DMS53 treated with DMSO at 0.1 percent for 48 hours (cell line): ENCODE data around the gene BICRA.
A peak's percentile ranks its signal among the peaks of the same experiment; 100 is the strongest.
"Not testable (repeated sequence)": the region's sequence is repeated elsewhere in the genome, so short reads cannot be mapped to it uniquely, and the experiment has no call there.

Source experiments
- DNase-seq: peaks from one replicate; lab custom pipeline; 2025; ENCODE audit not compliant: unreplicated experiment; lab: John Stamatoyannopoulos, UW

BICRA gene

DNA sequence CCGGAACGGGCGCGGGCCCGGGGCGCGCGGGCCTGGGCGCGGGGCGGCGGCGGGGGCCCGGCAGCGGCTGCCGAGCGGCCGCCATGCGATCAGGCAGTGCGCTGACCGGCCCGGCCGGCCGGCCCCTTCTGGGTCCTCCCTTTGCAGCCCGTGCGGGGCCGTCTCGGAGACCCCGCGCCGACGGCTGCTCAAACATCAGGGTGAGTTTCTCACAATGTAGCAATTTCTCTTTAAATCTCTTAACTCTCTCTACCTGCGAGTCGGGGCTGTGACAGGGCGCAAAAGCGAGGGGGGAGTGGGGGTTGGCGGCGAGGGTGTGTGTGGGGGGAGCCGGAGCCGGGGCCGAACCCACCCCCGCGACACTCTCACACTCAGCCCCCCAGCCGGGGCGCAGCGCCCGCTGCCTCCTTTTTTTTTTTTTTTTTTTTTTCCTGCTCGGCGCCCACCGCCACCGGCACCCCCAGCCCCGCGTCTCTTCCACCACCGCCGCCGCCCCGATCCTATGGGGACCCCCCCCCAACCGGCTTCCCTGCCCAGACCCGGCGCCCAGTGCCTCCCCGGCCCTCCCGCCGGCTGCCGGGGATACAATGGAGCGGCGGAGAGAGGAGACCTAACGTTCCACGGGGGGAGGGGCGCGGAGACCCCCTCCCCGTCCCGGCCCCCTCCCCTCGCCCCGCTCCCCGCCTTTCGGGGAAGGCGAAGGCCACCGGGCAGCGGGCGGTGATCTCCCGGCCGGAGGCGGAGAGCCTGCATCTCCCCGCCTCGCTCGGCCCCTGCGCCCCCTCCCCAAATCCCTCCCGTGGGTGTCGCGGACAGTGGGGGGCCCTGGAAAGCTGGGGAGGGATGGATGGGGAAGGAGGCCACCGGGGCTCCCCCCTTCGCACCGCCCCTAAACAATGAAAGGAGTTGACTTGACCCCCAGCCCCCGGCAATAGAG, at the start of gene BICRA:
Gene BICRA (plus strand): TSS at position 166 of the 937 bp plus-strand sequence. CDS start 64,441 bp downstream, outside the sequence.
- DNase-seq = peak; percentile 59

DNA sequence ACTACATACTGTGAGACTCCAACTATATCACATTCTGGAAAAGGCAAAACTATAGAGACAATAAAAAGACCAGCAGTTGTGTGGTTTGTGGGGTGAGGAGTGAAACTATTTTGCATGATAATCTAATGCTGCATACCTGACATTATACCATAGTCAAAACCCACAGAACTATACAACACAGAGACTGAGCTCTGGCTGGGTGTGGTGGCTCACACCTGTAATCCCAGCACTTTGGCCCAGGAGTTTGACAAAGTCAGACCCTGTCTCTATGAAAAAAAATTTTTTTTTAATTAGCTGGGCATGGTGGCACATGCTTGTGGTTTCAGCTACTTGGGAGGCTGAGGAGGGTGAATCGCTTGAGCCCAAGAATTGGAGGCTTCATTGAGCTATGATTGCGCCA, 47.9 kb upstream of the BICRA start:
- no peak for DNase-seq

DNA sequence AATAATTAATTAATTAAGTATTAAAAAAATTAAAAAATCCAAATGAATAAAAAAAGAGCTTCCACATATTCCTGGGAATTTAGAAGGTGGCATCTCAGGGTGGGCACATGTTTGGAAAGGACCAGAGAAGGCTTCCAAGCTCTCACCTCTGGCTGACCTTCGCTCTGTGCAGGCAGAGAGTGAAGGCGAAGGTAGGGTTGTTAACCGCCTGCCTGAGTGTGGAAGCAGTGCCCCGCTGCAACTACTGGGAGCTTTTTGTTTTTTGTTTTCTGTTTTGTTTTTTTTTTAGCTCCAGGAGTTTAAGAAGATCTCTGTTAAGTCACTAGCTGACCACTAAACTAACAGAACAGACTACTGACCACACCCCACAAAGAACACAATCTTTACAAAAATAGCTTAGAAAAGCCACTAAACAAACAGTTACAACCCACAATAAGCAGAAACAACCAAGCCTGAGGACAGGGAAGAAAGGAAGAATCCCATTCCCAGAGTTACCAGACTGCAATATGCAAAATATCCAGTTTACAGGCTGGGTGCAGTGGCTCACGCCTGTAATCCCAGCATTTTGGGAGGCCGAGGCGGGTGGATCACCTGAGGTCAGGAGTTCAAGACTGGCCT, 47.4 kb upstream of the BICRA start:
- DNase-seq = no peak

DNA sequence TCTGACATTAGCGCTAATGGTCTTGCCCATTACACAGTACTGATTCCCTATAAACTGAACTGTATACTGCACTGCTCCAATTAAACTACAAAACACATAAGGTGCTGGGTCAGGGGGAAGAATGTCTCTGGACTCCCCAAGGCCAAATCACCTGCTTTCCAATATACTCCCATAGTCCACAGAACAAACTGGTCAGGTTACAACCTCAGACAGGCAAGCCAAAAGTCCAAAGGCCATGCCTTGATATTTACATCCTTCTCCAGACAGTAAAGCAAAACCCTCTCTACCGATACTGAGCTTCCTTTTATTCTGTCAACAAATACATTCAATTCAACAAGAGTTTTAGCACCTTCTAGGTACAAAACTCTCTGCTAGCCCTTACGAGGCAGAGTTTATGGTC, 44.9 kb upstream of the BICRA start:
- peak; percentile 7 for DNase-seq

DNA sequence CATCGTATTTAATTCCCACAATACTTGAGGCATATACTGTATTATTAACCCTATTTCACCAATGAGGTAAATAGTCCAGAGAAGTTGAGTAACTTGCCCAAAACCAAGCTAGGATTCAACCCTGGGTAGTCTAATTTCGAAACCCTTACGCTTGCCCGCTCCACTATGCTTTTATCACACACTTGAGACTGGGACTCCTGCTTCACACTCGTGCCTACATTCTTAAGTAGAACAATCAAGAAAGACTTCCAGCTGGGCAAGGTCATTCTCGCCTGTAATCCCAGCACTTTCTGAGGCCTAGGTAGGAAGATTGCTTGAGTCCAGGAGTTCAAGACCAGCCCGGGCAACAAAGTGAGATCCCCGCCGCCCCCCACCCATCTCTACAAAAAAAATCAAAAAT, 39.6 kb upstream of the BICRA start:
- no peak for DNase-seq

DNA sequence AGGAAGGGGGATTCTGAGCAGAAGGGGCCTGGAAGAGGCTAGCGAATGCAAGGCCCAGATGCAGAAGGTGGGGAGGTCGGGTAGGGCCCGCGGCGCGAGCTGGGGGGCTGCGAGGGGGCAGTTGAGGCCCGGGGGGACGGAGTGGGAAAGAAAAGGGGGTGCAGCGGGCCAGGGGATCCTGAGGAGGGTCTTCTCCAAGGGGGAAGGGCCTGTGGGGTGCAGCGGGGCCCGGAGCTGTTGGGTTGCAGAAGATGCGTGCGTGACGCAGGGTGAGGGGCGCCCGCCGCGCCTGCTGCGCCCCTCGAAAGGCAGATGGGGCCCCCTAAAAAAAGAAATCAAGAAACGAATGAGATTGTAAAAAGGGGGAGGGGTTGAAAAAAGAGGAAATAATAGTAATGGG, 36.3 kb upstream of the BICRA start:
- no peak for DNase-seq

DNA sequence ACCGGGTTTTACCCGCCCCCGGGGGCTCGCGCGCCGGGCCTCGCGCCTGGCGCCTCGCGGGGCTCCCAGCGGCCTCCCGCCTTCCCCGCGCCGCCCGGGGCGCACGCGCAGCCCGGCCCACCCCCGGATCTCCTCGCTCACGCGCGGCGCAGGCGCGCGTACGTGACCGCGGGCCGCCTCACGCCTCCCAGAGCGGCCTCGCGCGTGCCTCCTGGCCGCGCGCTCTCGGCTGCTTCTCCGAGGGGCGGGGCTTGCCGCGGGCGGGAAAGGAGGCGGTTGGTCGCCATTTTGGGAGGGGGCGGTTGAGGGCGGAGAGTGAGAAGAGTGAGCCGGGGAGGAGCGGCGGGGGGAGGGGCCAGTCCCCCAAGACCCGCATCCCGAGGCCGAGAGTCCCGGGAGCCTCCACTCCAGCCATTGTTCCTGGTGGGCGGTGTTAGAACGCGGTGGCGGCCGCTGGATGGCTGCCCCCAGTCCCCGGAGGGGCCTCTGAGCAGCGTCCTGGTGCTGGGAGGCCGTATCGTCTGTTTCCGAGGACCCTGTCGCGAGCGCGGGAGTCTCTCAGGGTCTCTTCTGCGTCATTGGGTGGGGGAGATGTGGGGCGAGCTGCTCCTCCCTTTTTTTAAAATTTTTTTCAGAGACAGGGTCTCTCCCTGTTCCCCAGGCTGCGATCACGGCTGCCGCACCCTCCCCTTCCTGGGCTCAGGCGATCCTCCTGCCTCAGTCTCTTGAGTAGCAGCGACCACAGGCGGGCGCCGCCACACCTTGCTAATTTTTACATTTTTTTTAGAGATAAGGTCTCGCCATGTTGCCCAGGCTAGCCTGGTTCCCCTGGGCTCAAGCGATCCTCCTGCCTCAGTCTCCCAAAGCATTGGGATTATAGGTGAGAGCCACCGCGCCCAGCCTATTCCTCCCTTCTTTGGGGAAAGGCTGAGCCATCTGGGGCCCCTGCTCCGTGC, 35.6 kb upstream of the BICRA start, which contains the start of gene ZNF541:
Gene ZNF541 (minus strand): TSS at position 78 of the 956 bp plus-strand sequence. CDS start 17,292 bp downstream, outside the sequence.
- DNase-seq = no peak

DNA sequence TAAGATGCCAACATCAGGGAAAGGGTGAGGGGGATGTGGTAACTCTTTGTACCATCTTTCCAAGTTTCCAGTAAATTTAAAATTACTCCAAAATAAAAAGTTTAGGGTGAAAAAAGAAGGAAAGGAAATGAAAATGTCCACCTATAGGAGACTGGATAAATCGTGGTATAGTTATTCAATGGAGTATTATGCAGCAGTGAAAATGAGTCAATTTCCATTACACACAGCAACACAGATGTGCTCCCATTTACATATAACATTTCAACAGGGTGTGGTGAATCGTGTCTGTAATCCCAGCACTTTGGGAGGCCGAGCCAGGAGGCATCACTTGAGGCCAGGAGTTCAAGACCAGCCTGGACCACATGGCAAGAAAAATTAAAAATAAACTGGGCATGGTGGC, 28.5 kb upstream of the BICRA start:
- DNase-seq = no peak

DNA sequence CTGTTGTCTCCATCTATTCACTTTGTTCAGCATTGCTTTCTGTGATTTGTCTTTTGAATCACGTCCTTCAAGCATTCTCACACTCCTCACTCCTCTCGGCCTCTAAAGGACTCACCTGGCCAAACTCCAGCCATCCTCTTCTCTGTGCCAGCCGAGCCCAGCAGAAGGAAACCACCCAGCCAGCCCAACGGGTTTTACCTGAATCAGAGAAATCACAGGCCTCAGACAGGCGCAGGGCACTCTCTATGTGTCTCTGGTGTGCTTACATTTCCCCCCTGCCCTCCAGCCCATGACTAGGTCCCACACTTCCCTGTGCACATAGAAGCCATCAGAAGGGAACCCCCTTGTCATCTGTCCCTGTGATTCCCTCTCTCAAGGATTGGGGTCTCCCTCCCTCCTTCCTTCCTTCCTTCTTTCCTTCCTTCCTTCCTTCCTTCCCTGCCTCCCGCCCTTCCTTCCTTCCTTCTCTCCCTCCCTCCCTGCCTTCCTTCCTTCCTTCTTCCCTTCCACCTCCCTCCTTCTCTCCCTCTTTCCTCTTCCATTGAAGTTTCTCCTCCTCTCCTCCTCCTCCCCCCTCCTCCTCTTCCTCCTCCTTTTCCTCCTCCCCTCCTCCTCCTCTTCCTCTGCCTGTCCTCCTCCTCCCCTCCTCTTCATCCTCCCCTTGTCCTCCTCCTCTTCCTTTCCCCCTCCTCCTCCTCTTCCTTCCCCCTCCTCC, 27.2 kb upstream of the BICRA start:
- DNase-seq = peak; percentile 8

DNA sequence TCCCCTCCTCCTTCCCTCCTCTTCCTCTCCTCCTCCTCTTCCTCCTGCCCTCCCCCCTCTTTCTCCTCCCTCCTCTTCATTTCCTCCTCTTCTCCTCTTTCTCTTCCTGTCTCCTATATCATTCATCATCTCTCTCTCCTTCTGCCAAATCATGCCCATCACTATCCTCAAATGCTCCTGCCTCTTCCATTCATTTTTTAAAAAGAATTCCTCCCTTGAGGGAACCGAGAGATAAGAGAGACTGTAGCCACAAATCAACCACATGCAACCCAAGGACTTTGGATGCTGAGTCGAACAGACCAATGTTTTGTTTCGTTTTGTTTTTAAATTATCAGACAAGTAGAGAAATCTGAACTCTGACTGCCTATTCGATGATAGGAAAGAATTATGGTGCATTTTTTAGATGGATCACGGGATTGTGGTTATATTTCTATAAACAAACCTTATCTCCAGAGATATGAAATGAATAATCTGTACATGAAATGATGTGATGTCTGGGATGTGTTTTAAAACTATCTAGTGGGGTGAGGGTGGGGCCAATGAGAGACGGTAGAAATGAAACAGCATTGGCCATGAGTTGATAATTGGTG, 26.5 kb upstream of the BICRA start:
- no peak for DNase-seq

DNA sequence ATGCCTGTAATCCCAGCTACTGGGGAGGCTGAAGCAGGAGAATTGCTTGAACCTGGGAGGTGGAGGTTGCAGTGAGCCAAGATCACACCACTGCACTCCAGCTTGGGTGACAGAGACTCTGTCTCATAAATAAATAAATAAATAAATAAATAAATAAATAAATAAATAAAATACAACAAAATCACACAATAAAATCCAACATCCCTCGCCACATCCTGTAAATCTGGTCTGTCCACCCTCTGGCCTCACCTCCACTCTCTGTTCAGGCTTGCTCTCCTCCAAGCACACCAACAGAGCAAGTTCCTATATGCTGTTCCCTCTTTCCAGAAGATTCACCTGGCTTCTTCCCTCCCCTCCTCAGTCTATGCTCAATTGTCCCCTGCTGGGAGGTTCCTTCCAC, 25.8 kb upstream of the BICRA start:
- not testable (repeated sequence) for DNase-seq

DNA sequence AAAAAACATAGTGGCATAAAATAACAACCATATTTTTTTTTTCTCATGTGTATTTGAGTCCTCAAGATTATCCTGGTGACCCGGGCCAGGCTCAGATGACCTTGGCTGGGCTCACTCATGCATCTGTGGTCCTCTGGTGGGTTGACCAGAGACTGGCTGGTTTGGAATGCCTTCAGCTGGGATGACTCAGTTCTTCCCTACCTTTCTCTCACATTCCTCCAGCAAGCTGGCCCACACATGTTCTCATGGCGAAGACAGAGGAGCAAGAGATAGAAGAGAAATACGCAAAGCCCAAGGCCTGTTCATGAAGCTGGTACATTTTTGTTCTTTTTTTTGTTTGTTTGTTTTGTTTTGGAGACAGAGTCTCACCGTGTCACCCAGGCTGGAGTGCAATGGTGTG, 21.6 kb upstream of the BICRA start:
- DNase-seq = no peak

DNA sequence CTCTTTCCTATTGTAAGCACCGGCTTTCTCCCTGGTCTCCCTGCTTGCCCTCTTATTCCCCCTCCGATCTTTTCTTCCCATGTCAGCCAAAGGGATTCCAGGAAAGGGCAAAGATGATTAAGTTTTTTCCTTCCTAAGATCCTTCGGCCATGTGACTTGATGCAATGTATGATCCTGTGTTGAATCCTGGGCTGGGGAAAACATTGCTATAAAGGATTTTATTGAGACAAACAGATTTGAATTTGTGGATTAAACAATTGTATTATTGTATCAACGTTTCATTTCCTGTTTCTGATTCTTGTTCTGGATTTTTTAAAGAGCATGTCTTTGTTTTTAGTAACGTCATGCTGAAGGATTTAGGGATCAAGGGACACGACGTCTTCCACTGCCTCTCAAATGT, 19.1 kb upstream of the BICRA start:
- no peak for DNase-seq

DNA sequence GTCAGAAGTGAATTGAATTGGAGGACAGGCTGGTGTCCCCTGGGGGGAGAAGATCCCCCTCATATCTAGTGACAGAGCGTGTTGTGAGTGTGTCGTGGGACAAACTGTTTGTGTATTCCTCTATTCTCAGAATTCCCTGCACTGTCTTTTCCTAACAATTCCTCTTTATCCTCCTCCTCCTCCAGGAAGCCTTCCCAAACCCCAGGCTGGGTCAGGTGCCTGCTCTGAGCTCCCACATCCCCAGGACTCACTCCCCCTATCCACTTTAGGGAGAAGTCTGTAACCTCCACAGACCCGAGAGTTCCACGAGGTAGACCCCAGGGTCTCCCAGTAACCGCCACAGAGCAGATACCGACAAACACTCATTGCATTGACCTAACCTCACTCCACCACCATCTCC, 15.1 kb upstream of the BICRA start:
- no peak for DNase-seq

DNA sequence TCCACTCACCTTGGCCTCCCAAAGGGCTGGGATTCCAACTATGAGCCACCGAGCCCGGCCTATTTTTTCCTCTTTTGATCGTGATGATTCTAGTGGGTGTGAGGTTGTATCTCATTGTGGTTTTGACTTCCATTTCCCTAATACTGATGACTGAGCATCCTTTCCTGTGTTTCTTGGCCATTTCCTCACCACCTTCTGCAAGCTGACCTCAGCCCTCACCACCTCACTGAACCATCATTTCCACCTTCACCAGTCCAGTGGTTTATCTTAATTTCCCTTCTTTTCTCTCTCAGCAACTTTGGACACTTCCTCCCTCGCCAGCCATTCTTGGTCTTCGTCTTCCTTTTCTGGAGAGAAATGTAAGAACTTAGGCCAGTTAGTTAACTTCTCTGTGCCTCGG, 13.0 kb upstream of the BICRA start:
- DNase-seq = no peak

DNA sequence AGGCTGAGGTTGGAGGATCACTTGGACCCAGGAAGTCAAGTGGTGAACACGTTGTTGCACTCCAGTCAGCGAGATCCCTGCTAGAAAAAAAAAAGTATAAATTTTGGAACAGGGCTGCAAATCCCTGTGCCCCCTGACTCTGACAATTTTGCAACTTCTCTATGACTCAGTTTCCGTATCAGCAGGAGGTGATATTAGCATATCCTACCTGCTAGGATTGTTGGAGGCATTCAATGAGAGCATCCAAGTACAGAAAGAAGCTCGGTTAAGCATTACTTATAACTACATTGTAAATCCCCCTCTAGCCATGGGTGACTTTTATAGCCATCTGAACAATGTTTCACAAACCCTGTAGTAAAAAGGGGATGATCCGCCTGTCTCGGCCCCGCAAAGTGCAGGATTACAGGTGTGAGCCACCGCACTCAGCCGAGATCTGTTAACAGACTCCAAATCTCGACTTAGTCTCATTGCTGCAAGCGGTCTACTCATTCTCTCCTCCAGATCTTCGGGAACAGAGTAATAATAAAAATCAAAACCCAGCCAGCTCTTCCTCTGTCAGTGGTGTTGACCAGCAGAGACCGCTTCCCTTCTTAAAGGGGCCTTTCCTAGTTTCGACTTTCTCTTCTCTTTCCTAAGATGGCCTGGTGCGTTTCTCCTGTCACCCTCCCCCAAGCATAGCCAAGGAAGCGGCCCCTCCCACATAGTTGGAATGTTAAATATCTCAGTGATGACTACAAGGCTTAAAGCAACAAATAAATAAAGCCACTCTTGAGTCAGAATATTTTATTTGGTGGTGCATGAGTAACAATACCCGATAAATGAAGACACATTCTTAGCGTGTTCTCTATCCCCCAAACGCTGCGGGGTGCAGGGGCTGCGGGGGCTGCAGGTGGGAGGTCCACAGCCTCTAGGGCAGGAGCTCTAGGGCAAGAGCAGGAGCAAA, 10.3 kb upstream of the BICRA start:
- no peak for DNase-seq

DNA sequence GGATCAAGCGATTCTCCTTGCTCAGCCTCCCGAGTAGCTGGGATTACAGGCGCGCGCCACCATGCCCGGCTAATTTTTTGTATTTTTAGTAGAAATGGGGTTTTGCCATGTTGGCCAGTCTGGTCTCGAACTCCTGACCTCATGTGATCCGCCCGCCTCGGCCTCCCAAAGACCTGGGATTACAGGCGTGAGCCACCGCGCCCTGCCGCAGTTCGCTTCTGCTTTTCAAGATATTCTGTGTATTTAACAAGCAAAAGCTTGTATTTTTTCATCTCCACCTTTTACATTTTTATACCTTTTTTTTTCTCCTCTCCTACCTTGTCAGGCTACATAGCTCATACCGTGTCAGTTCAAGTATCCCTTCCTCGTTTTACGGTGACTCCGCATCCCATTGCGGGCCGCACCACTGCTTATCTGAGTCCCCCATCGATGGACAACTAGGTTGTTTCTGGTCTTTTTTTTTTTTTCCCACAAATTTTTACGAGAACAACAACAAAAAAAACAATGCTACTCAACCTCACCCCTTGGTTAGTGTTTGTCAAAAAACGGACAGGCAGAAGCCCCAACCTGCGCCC, 9.2 kb upstream of the BICRA start:
- DNase-seq = peak; percentile 28

DNA sequence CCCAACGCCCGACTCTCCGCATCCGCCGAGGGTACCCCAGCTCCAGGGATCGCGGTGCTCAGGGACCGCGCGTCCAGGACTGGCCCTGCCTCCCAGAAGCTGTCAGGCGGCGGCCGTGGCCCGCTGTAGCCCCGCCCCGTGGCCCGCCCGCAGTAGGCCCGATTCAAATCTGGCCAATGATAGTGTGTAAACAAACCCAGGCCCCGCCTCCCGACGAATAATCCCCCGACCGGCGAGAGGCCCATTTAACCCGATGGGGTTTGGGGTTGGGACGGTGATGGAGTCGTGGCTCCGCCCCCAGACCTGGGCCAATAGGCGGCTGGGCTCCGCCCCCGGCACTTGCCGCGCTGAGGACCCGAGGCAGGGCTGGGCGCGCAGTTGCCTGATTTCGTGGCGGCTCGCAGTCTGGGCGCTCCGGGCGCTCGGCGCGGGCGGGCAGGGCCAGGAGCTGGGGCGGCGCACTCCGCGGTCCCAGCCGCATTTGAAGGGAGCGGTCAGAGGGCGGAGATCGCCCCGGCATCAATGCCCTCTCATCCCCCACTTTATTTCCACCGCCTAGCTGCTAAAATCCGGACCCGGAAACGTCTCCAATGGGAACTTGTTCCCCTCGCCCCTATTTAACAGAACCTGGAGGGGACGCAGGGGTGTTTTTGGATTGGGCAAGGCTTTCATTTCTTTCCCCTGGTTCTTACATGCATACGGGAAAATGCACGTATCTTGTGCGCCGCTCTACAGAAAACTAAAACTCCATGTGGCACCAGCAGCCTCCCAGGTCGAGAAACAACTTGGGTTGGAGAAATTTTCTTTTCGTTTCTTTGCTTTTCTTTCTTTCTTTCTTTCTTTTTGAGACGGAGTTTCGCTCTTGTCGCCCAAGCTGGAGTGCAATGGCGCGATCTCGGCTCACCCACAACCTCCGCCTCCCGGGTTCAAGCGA, 8.4 kb upstream of the BICRA start:
- DNase-seq = peak; percentile 97
